GM13977 (cell line): ENCODE measurements around the gene RPS10.

Source experiments
- DNase-seq: peaks from one replicate; pipeline ENCODE4 v3.0.0; 2012; ENCODE audit warnings: low spot score
- in situ Hi-C: fragments of 300-500 bp; cut with MboI; formaldehyde crosslinking; loops from one replicate; pipeline ENCODE4 v1.12.0; 2022; ENCODE audit warnings: low sequenced_read_pairs, low pct_unique_long_range_greater_than_20kb, mixed read lengths, inconsistent platforms; ENCODE audit not compliant: unreplicated experiment
- TF ChIP-seq, protein P1 (sequence below): IDR thresholded peaks from 2 replicates; pipeline ENCODE4 v1.5.1; 2012; ENCODE audit warnings: mild to moderate bottlenecking, control low read depth; ENCODE audit not compliant: insufficient read depth; ENCODE audit errors: extremely low read depth, missing control alignments

RPS10 gene

GRCh38 chr6:34396518-34396917 lies 29.4 kb downstream of the RPS10 start:
- in situ Hi-C loops = no loop called here
- TF ChIP-seq, protein P1, sequence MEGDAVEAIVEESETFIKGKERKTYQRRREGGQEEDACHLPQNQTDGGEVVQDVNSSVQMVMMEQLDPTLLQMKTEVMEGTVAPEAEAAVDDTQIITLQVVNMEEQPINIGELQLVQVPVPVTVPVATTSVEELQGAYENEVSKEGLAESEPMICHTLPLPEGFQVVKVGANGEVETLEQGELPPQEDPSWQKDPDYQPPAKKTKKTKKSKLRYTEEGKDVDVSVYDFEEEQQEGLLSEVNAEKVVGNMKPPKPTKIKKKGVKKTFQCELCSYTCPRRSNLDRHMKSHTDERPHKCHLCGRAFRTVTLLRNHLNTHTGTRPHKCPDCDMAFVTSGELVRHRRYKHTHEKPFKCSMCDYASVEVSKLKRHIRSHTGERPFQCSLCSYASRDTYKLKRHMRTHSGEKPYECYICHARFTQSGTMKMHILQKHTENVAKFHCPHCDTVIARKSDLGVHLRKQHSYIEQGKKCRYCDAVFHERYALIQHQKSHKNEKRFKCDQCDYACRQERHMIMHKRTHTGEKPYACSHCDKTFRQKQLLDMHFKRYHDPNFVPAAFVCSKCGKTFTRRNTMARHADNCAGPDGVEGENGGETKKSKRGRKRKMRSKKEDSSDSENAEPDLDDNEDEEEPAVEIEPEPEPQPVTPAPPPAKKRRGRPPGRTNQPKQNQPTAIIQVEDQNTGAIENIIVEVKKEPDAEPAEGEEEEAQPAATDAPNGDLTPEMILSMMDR = no peak
- DNase-seq = no peak

DNA sequence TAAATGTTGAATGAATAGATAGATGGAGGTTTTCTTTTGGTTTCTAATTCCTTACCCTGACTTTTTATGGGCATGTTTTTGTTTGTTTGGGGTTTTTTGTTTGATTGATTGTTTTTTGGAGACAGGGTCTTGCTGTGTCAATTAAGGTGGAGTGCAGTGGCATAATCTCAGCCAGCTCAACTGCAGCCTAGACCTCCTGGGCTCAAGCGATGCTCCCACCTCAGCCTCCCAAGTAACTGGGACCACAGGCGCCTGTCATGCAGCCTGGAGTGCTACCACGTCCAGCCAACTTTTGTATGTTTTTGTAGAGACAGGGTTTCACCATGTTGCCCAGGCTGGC lies 31.9 kb downstream of the RPS10 start:
- TF ChIP-seq, protein P1 = no peak
- in situ Hi-C loops = no loop called here

GRCh38 chr6:34393191-34393965 lies 32.5 kb downstream of the RPS10 start:
- DNase-seq = peak; percentile 45
- TF ChIP-seq, protein P1 = no peak
- in situ Hi-C loops = no loop called here

More for the DNA sequence above, 31.9 kb downstream of the RPS10 start:
- no peak for DNase-seq

GRCh38 chr6:34392497-34393190 lies 33.2 kb downstream of the RPS10 start, which contains the start of gene NUDT3:
TSS of gene NUDT3 (minus strand) at chr6:34392669. CDS start at chr6:34392362, 307 bp downstream.
- TF ChIP-seq, protein P1 = peak; percentile 91
- in situ Hi-C loops = no loop called here

GRCh38 chr6:34391786-34392496 lies 33.9 kb downstream of the RPS10 start:
- in situ Hi-C loops = no loop called here
- peak; percentile 70 for DNase-seq
- TF ChIP-seq, protein P1 = no peak

More at GRCh38 chr6:34392497-34393190, 33.2 kb downstream of the RPS10 start, which contains the start of gene NUDT3:
- peak; percentile 94 for DNase-seq

DNA sequence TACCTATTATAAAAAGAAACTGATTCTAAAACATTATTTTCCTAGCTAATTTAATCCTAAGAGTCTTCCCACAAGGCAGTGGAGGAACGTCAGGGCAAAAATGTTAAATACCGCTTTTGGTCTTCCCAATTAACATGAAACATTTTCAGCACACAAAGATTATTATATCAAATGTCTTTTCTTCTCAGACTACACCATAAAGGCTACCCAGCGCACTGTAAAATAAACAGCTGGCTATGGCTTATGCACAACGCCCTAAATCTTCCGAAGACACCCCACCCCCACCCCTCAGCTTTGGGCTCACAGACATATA lies 34.4 kb downstream of the RPS10 start:
- no peak for DNase-seq
- TF ChIP-seq, protein P1 = no peak
- in situ Hi-C loops = no loop called here
